ENCODE results near the gene PRSS12.
"Not testable (repeated sequence)": the region's sequence is repeated elsewhere in the genome, so short reads cannot be mapped to it uniquely, and the experiment has no call there.

Gene PRSS12

DNA sequence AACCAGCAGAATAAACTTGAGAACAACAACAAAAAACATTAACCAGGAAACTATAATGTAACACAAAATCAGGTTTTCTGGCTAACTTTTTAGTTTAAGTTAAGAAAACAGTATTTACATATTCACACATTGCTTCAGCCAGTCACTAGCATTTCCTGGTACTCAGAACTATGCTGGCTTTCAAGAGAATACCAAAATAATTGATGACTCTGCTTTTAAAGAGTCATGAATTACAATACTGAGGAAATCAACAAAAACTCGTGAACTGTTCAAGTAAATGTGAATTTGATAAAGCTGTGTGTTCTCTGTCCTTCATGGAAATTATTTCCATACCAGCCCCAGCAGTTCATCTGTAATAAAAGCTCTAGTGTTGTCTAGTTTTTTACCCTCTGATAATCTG is 27.4 kb downstream of the PRSS12 start:
- DNase-seq (ENCODE audit: low read depth), result no peak

- DNase-seq (ENCODE audit: low read depth), result no peak
These were observed 29.8 kb downstream of the PRSS12 start for GRCh38 chr4:118322831-118323502.

DNA sequence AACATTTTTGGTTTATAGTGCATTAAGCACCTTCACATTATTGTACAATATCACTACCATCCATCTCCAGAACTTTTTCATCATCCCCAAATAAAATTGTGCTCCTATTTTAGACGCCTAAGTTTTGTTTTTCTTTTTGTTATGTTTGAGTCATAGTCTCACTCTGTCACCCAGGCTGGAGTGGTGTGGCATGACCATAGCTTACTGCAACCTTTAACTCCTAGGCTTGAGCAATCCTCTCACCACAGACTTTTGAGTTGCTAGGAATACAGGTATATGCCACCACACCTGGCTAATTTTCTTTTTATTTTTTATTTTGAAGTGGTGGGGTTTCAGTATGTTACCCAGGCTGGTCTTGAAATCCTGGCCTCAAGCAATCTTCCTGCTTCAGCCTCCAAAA is 33.9 kb downstream of the PRSS12 start:
- DNase-seq (ENCODE audit: low read depth), result no peak

GRCh38 chr4:118317691-118318090 is 35.1 kb downstream of the PRSS12 start:
- DNase-seq (ENCODE audit: low read depth), result no peak

DNA sequence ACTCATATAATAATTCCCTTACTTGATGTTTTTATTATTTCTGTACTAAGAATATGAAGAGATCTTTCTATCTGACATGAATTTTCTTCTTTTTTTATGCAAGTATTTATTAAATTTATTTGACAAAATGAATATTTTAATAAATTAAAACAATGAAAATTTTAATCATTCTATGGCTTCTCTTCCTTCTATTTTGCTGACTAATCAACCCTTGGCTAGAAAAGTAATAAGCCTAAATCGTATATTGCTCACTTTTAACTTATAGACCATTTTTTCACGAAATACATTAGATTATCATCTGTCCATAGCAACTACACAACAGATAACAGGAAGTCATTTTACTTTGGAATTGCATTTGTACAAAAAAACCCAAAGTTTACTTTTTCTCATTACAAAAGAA is 38.6 kb downstream of the PRSS12 start:
- DNase-seq (ENCODE audit: low read depth), result no peak

- DNase-seq (ENCODE audit: low read depth), result no peak
These were observed 39.7 kb downstream of the PRSS12 start for GRCh38 chr4:118313098-118313497.

DNA sequence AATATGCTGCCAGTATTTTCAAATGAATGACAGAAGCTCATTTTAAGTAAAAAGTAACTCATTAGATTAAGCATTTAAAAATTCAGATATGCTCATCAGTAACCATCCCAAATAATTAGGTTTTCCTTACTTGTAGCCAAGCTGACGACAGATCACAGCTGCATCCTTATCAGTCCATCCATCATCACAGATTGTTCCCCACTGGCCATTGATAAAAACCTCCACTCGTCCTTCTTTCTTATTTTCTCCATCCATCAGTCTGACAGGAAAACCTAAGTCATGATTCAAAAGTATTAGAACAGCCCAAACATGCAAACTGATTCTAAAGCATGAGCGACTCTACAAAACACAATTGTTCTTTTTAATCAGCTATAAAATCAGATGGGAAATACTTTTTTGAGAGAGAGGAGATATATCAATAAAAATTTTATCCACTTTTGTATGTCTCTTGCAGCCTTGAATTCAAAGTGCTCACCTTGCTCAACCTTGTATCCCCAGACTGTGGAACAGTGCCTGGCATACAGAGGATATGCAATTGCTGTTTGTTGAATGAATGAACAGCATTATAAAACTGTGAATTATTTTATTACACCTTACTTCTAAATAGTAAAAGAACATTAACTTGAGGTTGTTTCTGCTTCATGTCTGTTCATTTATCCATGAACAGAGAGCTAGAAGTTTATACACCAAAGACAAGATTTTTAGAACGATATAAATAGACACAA is 44.3 kb downstream of the PRSS12 start:
- no peak for DNase-seq (ENCODE audit: low read depth)

- DNase-seq (ENCODE audit: low read depth), result no peak
These were observed 45.2 kb downstream of the PRSS12 start for GRCh38 chr4:118307643-118308042.

GRCh38 chr4:118299619-118300018 is 53.2 kb downstream of the PRSS12 start:
- not testable (repeated sequence) for DNase-seq (ENCODE audit: low read depth)

DNA sequence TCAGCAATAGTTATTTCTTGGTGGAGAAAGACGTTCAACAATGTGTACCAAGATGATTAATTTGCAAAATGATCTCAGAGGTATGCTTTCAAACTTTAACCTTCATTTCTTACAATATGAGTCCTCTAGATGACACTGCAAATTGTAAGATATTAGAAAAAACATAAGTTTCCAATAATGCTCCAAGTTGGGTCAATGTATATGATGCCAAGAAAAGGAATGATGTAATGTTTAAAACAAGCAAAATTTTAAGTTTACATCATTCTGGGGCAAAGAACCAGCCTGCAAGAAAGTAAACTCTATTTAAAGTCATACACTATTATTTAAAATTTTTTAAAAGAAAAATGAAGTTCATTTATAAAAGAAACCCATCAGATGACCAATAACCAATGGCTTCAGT is 56.1 kb downstream of the PRSS12 start:
- DNase-seq (ENCODE audit: low read depth), result no peak

GRCh38 chr4:118290951-118291350 is 61.9 kb downstream of the PRSS12 start:
- DNase-seq (ENCODE audit: low read depth), result no peak

- no peak for DNase-seq (ENCODE audit: low read depth)
These were observed 63.0 kb downstream of the PRSS12 start for GRCh38 chr4:118289794-118290193.

GRCh38 chr4:118287711-118288451 is 64.9 kb downstream of the PRSS12 start:
- no peak for DNase-seq (ENCODE audit: low read depth)

- no peak for DNase-seq (ENCODE audit: low read depth)
These were observed 66.1 kb downstream of the PRSS12 start for GRCh38 chr4:118286685-118287084.

DNA sequence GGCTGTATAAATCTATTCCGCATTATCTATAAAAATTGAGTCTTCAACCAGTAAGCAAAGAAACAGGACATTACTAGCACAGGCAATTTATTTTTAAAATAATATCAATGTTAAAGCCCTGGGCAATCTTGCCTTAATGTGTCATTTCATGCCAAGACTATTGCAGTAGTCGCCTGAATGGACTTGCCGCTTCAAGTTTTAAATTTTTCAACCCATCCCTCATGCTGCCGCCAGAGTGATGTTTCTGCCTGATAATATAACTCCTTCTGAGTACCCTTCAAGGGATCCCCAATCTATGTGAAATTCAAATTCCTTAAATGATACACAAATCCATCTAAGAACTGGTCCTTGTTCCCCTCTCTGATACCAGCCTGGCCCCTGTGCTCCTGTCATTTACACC is 66.9 kb downstream of the PRSS12 start:
- no peak for DNase-seq (ENCODE audit: low read depth)

DNA sequence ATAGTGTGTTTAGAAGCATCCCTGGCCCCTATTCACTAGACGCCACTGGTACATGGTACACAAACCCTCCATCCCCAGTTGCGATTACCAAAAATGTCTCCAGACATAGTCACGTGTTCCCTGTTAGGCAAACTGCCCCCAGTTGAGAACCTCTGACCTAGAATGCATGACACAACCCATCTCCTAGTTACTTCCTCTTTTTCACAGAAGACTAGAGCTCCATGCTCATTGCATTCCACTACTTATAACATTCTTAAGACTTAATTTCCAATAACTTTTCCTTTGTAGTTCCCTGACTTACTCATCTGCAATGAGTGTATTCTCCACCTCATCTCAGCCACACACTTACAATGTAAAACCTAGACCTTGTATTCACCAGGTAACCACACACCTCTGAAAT is 68.6 kb downstream of the PRSS12 start:
- no peak for DNase-seq (ENCODE audit: low read depth)

- no peak for DNase-seq (ENCODE audit: low read depth)
These were observed 70.1 kb downstream of the PRSS12 start for GRCh38 chr4:118282692-118283091.

DNA sequence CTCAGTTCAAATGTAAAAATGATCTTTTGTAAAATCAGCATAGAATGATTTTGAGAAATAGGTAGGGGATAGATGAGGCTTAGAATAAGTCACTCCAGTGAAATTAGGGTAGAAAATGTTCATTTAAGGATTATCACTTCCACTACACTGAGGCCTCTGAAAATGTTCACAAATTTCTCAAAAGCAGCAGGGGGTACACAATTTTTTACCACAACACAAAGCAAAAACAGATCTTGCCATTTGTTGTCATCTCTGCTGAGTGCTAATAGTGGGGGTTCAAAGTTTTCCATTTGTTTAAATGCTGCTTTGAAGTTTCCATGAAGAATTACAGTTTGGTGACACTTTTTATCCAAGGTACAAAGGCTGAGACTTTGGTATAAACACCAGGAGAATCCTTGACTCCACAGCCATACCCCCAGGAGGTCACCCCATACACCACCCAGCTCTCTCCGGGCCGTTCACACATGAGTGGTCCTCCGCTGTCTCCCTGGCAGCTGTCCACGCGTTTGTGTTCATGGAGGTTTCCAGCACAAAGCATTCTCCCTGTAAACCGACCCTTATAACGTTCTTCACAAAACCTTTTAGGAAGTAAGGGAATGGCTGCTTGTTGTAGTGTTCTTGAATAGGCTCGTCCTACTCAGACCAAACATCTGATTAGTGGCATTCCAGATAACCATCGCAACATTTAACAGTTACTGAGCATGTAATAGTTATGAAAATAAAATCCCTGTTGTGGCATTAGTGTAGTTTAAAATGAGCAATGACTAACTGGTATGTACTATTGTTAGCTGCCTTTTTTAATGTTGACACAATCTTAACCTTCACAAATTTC is 71.0 kb downstream of the PRSS12 start:
- DNase-seq (ENCODE audit: low read depth), result no peak

DNA sequence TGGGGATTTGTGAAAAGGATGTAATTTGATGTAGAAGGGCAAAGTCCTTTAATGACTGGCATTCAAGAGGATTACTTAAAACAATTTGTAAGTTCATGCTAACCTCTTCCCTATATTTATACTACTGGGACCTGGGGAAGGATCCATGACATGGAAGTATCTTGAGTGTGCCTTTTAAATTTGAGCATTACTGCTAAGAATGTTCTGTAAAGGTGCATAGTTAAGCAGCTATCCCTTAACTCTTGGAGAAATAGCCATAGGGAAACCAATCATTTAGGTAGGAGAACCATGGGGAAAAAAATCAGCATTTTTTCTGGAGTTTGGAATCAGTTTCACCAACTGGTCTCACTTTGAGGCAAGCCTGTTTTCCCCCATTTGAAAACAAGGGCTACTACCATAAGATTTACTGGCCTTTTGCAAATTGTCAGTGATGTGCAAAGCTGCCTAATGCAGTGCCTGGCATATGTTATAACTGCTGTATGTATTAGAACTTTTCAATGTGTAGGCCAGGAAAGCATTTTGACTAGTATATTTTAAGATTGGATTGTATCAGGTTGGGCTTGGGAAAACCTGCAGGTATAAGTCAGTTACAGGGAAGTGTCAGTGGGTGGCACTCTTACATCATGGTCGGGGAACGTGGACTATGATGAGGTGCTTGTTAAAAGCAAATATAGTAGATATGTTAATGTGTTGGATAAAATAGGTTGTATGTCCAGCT is 72.1 kb downstream of the PRSS12 start:
- no peak for DNase-seq (ENCODE audit: low read depth)

DNA sequence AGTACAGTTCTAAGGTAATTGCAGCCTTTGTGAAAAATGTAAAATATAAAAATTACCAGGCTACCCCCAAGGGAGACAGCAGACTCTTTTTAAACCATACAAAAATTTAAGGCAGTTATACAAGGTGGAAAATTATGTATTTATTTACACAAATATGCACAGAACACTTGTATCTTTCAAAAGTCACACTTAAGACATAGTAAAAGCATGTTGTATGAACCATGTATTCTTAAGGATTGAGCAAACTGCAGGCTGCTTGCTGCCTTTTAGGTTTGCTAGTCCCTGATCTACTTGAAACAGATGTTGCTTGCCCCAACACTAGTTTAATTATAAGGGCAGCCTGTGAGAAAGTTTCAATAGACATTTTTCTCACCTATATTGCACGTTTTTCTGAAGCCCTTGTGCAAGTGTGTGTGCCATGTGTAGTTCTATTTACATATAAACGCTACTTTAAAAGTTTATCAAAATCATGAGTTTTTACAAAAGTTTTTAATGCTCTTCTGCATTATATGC is 72.8 kb downstream of the PRSS12 start:
- no peak for DNase-seq (ENCODE audit: low read depth)

- DNase-seq (ENCODE audit: low read depth), result no peak
These were observed 73.5 kb downstream of the PRSS12 start for GRCh38 chr4:118279328-118279727.

Data from stimulated activated CD8-positive, alpha-beta memory T cell treated with anti-CD3 and anti-CD28 coated beads, Interleukin-4, amount 100 ng/mL, for 24 hours (primary cell).